K562 (cell line): ENCODE data around the gene ENO3. TPM values are rescaled to one million over a fixed set of nuclear protein-coding genes. Genes with fewer than 3 reads are reported as not detected.

Experiments
- ATAC-seq: fragments of 200-7000 bp; cut with Tn5 transposase; 3 replicates; pipeline ENCODE4 v1.9.1; 2020; ENCODE audit warnings: moderate library complexity
- BruUV-seq: library from RNA; stranded (reverse); fragments of 400-500 nt; replicated peaks from 2 replicates; lab custom pipeline; 2021; lab: Mats Ljungman, UMichigan
- CTCF ChIA-PET: fragments of 300-600 bp; formaldehyde crosslinking; extraction: SDS; loops from one replicate; lab custom pipeline; 2021; ENCODE audit warnings: low intra/inter-chr PET ratio; lab: Yijun Ruan, JAX
- POLR2A ChIA-PET: fragments of 300-600, 350-650 bp; sonication (Branson Sonifier 250); formaldehyde crosslinking; extraction: SDS; loops from one replicate; lab custom pipeline; 2021; ENCODE audit warnings: antibody characterized with exemption, inconsistent platforms; lab: Yijun Ruan, JAX
- DNase-seq, 4 experiments: peaks; one replicate each; pipeline versions ENCODE4 v3.0.0 to v3.0.0-alpha.2; 2011 to 2018; ENCODE audit warnings: low spot score in 3 of 4, mixed read lengths in 3 of 4; ENCODE audit errors: extremely low read depth in 1 of 4
- FAIRE-seq: peaks from 2 replicates; lab custom pipeline; 2011; peaks lifted over from hg19 to GRCh38; lab: Jason Lieb, UNC
- H2AFZ ChIP-seq: 2 replicates; pipeline ENCODE4 v1.6.0; 2011; ENCODE audit warnings: low read depth, low read length, control low read depth, inconsistent platforms
- H3K27ac ChIP-seq: fragments of 200-600 bp; 3 replicates; pipeline ENCODE4 v1.8.0; 2011; ENCODE audit warnings: low read depth, mild to moderate bottlenecking, control low read depth, inconsistent platforms, low read length, moderate library complexity, mixed read lengths; ENCODE audit errors: extremely low read depth
- H3K27me3 ChIP-seq, 2 experiments: fragments of 300-600 bp in 1 of 2; 2 replicates in 1 of 2; 3 replicates in 1 of 2; pipeline versions ENCODE4 v1.6.0 to v1.8.0; 2011; ENCODE audit warnings: inconsistent platforms in 2 of 2, low read length in 2 of 2, mild to moderate bottlenecking in 1 of 2, mixed read lengths in 1 of 2, moderate library complexity in 1 of 2; ENCODE audit not compliant: control insufficient read depth in 2 of 2, insufficient read depth in 2 of 2
- H3K36me3 ChIP-seq: fragments of 300-600 bp; 3 replicates; pipeline ENCODE4 v1.8.0; 2011; ENCODE audit warnings: mild to moderate bottlenecking, low read length, inconsistent platforms; ENCODE audit not compliant: control insufficient read depth, insufficient read depth
- H3K4me1 ChIP-seq, 2 experiments: fragments of 200-600 bp in 1 of 2; replicated peaks in 1 of 2; 2 replicates in 1 of 2; 3 replicates in 1 of 2; pipeline versions ENCODE4 v1.5.1 to v1.8.0; 2011; ENCODE audit warnings: inconsistent platforms in 2 of 2, low read length in 2 of 2, mild to moderate bottlenecking in 1 of 2, mixed read lengths in 1 of 2, moderate library complexity in 1 of 2; ENCODE audit not compliant: control insufficient read depth in 2 of 2, insufficient read depth in 2 of 2
- H3K4me2 ChIP-seq: 2 replicates; pipeline ENCODE4 v1.6.1; 2011; ENCODE audit warnings: low read length, control low read depth, inconsistent platforms, mixed read lengths; ENCODE audit not compliant: insufficient read depth
- H3K4me3 ChIP-seq: fragments of 200-600 bp; sonication (generic), shearing (Covaris generic); 2 replicates; pipeline ENCODE4 v1.5.1; 2016; ENCODE audit warnings: control low read depth, inconsistent platforms
- H3K79me2 ChIP-seq: fragments of 200-600 bp; 3 replicates; pipeline ENCODE4 v1.8.0; 2011; ENCODE audit warnings: low read length, inconsistent platforms; ENCODE audit not compliant: control insufficient read depth, insufficient read depth
- H3K9ac ChIP-seq, 2 experiments: 2 replicates each; pipeline versions ENCODE4 v1.6.0 to v1.6.1; 2011; ENCODE audit warnings: low read depth in 2 of 2, low read length in 2 of 2, control low read depth in 1 of 2, inconsistent platforms in 1 of 2, mild to moderate bottlenecking in 1 of 2, mixed read lengths in 1 of 2; ENCODE audit not compliant: insufficient read depth in 1 of 2
- H3K9me1 ChIP-seq: one replicate; pipeline ENCODE4 v1.6.0; 2011; ENCODE audit warnings: inconsistent platforms, mild to moderate bottlenecking, low read length, moderate library complexity; ENCODE audit not compliant: control insufficient read depth, insufficient read depth
- H3K9me3 ChIP-seq: replicated peaks from 2 replicates; pipeline ENCODE4 v1.5.1; 2011; ENCODE audit warnings: low read depth, low read length, inconsistent platforms; ENCODE audit not compliant: control insufficient read depth, insufficient read depth
- H4K20me1 ChIP-seq: replicated peaks from 2 replicates; pipeline ENCODE4 v1.6.1; 2011; ENCODE audit warnings: low read length, inconsistent platforms, mixed read lengths; ENCODE audit not compliant: control insufficient read depth, insufficient read depth
- CCAR2 ChIP-seq: fragments of 200-400 bp; formaldehyde crosslinking; IDR thresholded peaks from 2 replicates; pipeline ENCODE4 v1.6.1; 2017; ENCODE audit warnings: mild to moderate bottlenecking, low read depth, low read length
- EGR1 ChIP-seq: fragments of 450-650 bp; conservative IDR thresholded peaks from 2 replicates; pipeline ENCODE4 v1.6.1; 2017; ENCODE audit warnings: mild to moderate bottlenecking
- GATAD2A ChIP-seq: fragments of 450-650 bp; IDR thresholded peaks from 2 replicates; pipeline ENCODE4 v1.6.1; 2017
- KHSRP ChIP-seq: fragments of 450-650 bp; IDR thresholded peaks from 2 replicates; pipeline ENCODE4 v1.6.1; 2017
- POLR2H ChIP-seq: IDR thresholded peaks from 2 replicates; pipeline ENCODE4 v1.6.1; 2016; ENCODE audit warnings: missing genetic modification characterization, low read depth, mild to moderate bottlenecking, control low read depth, missing compliant biosample characterization, moderate library complexity
- RBM34 ChIP-seq: fragments of 200-400 bp; formaldehyde crosslinking; IDR thresholded peaks from 2 replicates; pipeline ENCODE4 v1.6.1; 2018; ENCODE audit warnings: low read length, borderline replicate concordance; ENCODE audit not compliant: insufficient read depth
- SP1 ChIP-seq: sonication (generic); formaldehyde crosslinking; IDR thresholded peaks from 2 replicates; pipeline ENCODE4 v1.8.1; 2022; ENCODE audit warnings: mild to moderate bottlenecking, missing genetic modification reagents
- SRF ChIP-seq, 2 experiments: fragments of 250-450, 450-650 bp in 1 of 2; sonication (Bioruptor Pico) in 1 of 2; sonication (generic) in 1 of 2; formaldehyde crosslinking; IDR thresholded peaks; 2 replicates each; pipeline versions ENCODE4 v1.5.0 to v1.5.1; 2020 to 2022; ENCODE audit warnings: mild to moderate bottlenecking in 1 of 2, missing genetic modification reagents in 1 of 2
- TCF7L2 ChIP-seq: fragments of 150-350 bp; IDR thresholded peaks from 2 replicates; pipeline ENCODE4 v1.6.1; 2016; ENCODE audit warnings: low read depth, mild to moderate bottlenecking, low read length, moderate library complexity
- ZBTB1 ChIP-seq: sonication (generic); formaldehyde crosslinking; IDR thresholded peaks from 2 replicates; pipeline ENCODE4 v1.8.1; 2023; ENCODE audit warnings: missing genetic modification reagents, low read depth, mild to moderate bottlenecking, borderline replicate concordance
- ZC3H8 ChIP-seq: fragments of 450-650 bp; IDR thresholded peaks from 2 replicates; pipeline ENCODE4 v1.6.1; 2017
- ZNF311 ChIP-seq: fragments of 250-450 bp; sonication (Bioruptor Pico); IDR thresholded peaks from 2 replicates; pipeline ENCODE4 v1.4.0; 2020; ENCODE audit warnings: mild to moderate bottlenecking, moderate library complexity
- ZNF445 ChIP-seq: fragments of 250-450 bp; sonication (Bioruptor Pico); IDR thresholded peaks from 2 replicates; pipeline ENCODE4 v1.4.0; 2020; ENCODE audit warnings: low read depth, mild to moderate bottlenecking, moderate library complexity
- ZNF512 ChIP-seq: IDR thresholded peaks from 2 replicates; pipeline ENCODE4 v1.6.1; 2016; ENCODE audit warnings: missing genetic modification characterization, missing compliant biosample characterization
- ZNF644 ChIP-seq: fragments of 200-800 bp; sonication (Bioruptor generic); IDR thresholded peaks from 2 replicates; pipeline ENCODE4 v1.6.1; 2016; ENCODE audit warnings: low read depth, missing genetic modification characterization, missing compliant biosample characterization
- WGBS: fragments of 100-300 bp; shearing (Covaris generic); methylation state at CpG from one replicate; pipeline ENCODE4 v1.1.6; 2016; ENCODE audit warnings: low coverage, mixed read lengths; ENCODE audit not compliant: insufficient coverage; ENCODE audit errors: missing lambda C conversion rate; 5-methylcytosine and 5-hydroxymethylcytosine counted together
- in situ Hi-C: fragments of 300-500 bp; cut with MboI; formaldehyde crosslinking; loops from 4 replicates; pipeline ENCODE4 v1.15.0; 2018; ENCODE audit warnings: inconsistent platforms, mixed read lengths
- intact Hi-C: fragments of 100-400 bp; cut with micrococcal nuclease; formaldehyde crosslinking; loops from 2 replicates; pipeline ENCODE4 v1.14.2; 2022
- polyA plus RNA-seq, 8 experiments: library from polyadenylated mRNA; depleted of rRNA in 4 of 8; stranded (reverse) in 5 of 8; unstranded in 3 of 8; fragments of >200 nt; fragmentation: Nextera tagmentation in 2 of 8; fragmentation: Illumina TruSeq in 1 of 8; extraction: Ambion mirVana in 2 of 8; extraction: Trizol in 1 of 8; gene quantifications; 2 replicates each; pipeline versions ENCODE4 v1.2.1 to v1.2.3, GENCODE V29; 2011 to 2014; ENCODE audit warnings: inconsistent platforms in 1 of 8, missing spikeins in 1 of 8
- total RNA-seq, 7 experiments: library from RNA; depleted of rRNA in 6 of 7; stranded (reverse); fragments of >200 nt in 6 of 7; fragmentation: Illumina TruSeq in 2 of 7; extraction: Trizol in 2 of 7; gene quantifications; 2 replicates each; pipeline versions ENCODE4 v1.2.1 to v1.2.3, GENCODE V29; 2011 to 2021; ENCODE audit warnings: low replicate concordance in 1 of 7

Gene ENO3
- total and polyA plus RNA-seq, 9 of the 15 experiments (the other 6 are each of a cell fraction or from before 2014, with no cell fraction given): 5.7 to 17.2 (median 9.9) TPM

GRCh38 chr17:4953451-4953961, 2.6 kb downstream of the ENO3 start (continued):
- TF ChIP-seq CCAR2 (no peak), EGR1 (no peak), ZNF512 (tag) (no peak), ZNF644 (tag) (no peak), POLR2H (tag) (no peak), ZC3H8 (no peak), GATAD2A (no peak), TCF7L2 (no peak), RBM34 (no peak), SRF (CRISPR knock-in tag; IDR thresholded peaks at IDR 0.05) (no peak), ZBTB1 (CRISPR knock-in tag) (no peak)

GRCh38 chr17:4955091-4955490, 4.2 kb downstream of the ENO3 start:
- in situ Hi-C loops: no loop called here
- Histone ChIP-seq H3K9ac (no peak overlapping the region), H3K27ac (no peak overlapping the region), H3K27me3 (no peaks in the 10 kb centered on the region), H3K4me3 (no peak overlapping the region), H3K36me3 (no peaks in the 10 kb centered on the region; the same call in 2 of the 3 replicates), H3K4me1 (peaks cover 15 to 37% of the 10 kb centered on the region in 2 experiments), H3K9me1 (no peaks in the 10 kb centered on the region), H2AFZ (no peak overlapping the region), H4K20me1 (no peaks in the 10 kb centered on the region), H3K79me2 (peaks cover 17% of the 10 kb centered on the region), H3K9me3 (no peaks in the 10 kb centered on the region), H3K4me2 (no peak overlapping the region)
- DNase-seq (no peak), ATAC-seq (no peak), FAIRE-seq (no peak)
- CTCF ChIA-PET: no interaction called here
- TF ChIP-seq SP1 (CRISPR knock-in tag): no peak
- TF ChIP-seq ZNF311 (CRISPR knock-in tag): no peak
- TF ChIP-seq RBM34: no peak
- no peak for TF ChIP-seq KHSRP
- TF ChIP-seq ZNF445 (CRISPR knock-in tag): no peak
- intact Hi-C loops: no loop called here
- POLR2A ChIA-PET: interaction anchor here (0.6 to 1.8 kb wide), 2 partner anchors 11 to 513 kb away, joined by 3 to 7 read pairs; no protein-coding TSS in a partner anchor
- 96% methylated on average over 4 of the region's 8 CpGs for WGBS
- no TSS peak for BruUV-seq
